Measurements from ENCODE around the gene S100A10.
A peak's percentile ranks its signal among the peaks of the same experiment; 100 is the strongest.

The S100A10 gene

DNA sequence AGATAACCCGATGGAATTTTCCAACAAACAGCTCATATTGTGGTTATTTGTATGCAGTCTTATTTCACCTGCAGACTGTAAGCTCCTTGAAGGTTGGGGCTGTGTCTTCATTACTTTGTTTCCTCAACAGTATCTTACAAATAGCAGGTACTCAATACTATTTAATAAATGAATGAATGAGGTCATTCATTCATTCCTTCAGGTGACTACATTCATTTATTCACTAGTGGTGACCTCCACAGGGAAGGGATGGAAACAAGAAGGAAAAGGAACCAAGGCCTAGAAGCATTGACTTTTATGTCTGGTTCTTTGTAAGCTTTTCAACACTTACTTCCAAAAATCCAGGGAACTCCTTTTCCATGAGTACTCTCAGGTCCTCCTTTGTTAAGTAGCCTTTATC lies 7.9 kb downstream of the S100A10 start:
- DNase-seq, result no peak

- DNase-seq, result no peak
These were observed 8.4 kb downstream of the S100A10 start for GRCh38 chr1:151985270-151985669.

DNA sequence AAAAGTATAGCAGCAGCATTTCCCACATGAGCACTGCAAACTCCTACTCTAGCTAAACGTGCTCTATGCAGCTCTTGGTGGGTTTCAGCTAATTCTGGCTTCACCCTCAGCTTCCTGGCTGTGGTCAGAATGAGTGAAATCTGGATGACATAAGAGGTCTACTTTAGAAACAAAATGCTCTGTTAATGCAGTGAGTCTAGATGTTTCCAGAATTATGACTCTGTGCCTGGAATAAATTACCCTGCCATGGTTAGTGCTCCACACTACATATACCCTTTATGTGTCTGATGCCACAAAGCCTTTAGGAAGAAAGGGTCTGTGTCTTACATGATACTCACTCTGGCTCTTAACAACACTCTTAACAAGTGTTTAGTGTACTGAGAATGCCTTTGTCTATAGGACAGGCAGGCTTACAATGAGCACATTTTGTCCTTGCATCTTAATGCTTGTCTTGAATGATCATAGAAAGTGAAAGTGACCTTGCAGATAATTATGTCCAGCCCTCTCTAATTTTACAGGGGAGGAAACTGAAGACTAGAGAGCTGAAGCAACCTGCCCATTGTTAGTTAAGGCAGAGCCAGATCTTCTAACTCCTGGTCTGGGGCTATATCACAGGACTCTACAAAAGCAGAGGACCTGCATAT lies 9.2 kb downstream of the S100A10 start:
- DNase-seq, result no peak

DNA sequence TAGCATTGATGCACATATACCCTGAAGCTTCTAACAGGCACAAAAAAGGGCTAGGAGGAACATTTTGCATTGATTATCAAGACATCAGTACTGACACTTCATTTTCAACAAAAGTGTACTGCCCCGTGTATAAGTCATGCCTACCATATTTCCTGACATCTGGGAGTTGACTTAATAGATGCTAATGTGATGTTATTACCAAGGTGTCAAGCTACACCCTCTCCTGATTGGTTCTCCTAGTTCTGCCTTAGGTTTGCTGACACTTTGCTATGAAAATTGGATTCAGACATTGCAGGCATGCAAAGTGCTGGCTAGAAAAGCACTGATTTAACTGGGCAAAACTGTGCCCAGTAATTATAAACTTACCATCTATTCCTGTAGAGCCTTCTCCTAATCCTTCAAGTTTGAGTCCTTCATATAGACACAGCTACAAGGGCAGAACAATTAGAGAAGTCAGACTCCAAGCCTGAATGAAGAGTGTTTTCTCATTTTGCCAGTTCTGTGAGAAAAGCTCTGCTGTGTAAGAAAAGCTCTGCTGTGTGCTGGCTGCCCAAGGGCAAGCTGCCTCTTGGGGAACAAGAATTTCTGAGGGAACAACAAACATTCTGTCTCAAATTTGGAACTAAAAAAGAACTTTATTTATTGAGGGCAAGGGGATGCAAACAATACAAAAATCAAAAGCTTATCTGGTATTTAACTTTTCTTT lies 11.2 kb downstream of the S100A10 start:
- no peak for DNase-seq

GRCh38 chr1:151981178-151981525 lies 12.5 kb downstream of the S100A10 start:
- DNase-seq, result no peak

- no peak for DNase-seq
These were observed 13.1 kb downstream of the S100A10 start for GRCh38 chr1:151980287-151981177.

DNA sequence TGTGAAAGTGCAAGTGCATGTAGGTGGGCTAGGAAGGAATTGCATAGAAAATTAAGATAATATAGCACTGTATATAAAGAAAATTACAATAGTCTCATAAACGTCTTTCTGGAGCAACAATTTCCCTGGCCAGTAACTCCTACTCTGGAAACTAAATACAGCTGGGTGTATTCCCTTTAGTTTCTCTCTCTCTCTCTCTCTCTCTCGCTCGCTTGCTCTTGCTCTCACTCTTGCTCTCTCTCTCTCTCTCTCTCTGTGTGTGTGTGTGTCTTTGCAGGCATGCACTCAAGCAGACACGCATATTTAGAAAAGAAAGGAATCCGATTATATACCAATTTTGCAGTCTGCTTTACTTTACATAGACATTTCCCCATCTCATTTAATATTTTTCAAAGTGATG lies 14.7 kb downstream of the S100A10 start:
- no peak for DNase-seq

DNA sequence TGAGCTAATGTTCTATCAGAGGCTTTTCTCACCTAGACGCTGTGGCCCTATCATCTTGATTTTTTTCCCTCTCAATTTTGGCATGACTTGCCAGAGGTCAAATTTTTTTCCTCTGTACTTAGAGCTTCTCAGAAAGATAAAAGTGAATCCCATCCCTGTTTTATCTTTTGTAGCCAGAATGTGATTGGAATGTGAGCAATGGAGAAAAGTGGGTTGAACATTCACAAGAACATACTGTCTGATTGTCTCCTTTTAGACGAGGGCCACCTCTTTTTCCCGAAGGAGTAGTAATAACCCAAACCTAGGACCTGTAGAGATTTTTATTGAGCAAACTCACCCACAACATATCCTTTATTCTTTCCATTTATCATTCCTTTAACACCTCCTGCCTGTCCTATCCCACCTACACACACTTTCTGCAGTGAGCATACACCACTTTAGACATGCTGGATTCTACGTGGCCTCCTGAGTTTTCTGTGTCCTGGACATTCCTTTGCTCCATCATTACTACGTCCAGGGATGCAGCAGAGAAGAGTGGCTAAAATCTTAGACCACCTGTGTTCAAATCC lies 15.9 kb downstream of the S100A10 start:
- DNase-seq, result no peak

GRCh38 chr1:151976858-151977257 lies 16.8 kb downstream of the S100A10 start:
- no peak for DNase-seq

- no peak for DNase-seq
These were observed 17.7 kb downstream of the S100A10 start for GRCh38 chr1:151976015-151976343.

- DNase-seq, result no peak
These were observed 18.2 kb downstream of the S100A10 start for GRCh38 chr1:151975311-151976014.

GRCh38 chr1:151972542-151973248 lies 21.0 kb downstream of the S100A10 start:
- no peak for DNase-seq

GRCh38 chr1:151970626-151971025 lies 23.0 kb downstream of the S100A10 start:
- no peak for DNase-seq

- no peak for DNase-seq
These were observed 23.5 kb downstream of the S100A10 start for GRCh38 chr1:151970128-151970527.

GRCh38 chr1:151968791-151969399 lies 24.8 kb downstream of the S100A10 start:
- DNase-seq, result no peak

- DNase-seq, result peak; percentile 28
These were observed 25.6 kb downstream of the S100A10 start for GRCh38 chr1:151968058-151968457.

DNA sequence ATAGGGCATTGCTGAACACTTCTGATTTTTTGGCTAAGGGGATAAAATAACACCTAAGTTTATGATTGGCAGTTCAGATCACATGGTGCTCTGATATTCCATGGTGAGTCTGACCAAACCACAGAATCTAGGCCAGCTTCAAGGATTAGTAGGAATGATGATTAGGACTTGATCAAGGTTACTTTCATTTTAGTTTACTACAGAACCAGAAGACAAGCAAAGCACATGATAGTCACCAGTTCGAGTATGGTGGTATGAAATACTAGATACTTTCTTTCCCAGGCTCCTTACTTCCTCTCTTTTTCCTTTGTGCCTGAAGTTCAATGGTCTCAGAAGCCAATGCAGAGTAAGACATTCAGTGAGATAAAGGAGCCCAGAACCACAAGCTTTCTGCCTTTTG lies 26.6 kb downstream of the S100A10 start:
- no peak for DNase-seq

DNA sequence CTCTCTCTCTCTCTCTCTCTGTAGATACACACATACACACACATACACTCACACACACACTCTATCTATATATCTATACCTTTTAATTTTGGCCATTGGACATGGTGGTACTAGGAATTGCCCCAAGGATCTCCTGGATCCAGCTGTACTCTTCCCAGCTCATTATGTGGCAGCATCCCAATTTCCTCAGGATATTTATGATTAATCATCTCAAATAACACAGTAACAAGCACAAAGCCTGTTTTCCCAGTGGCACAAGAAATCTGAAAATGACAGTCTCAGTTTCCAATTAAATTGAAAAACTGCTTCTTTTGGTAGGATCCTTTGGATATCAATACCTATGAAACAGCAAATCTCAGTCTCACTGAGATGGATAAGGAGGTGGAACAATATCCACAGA lies 27.6 kb downstream of the S100A10 start:
- no peak for DNase-seq

- DNase-seq, result no peak
These were observed 29.1 kb downstream of the S100A10 start for GRCh38 chr1:151964510-151964909.

GRCh38 chr1:151963288-151963687 lies 30.4 kb downstream of the S100A10 start:
- no peak for DNase-seq

GRCh38 chr1:151961833-151962232 lies 31.8 kb downstream of the S100A10 start:
- no peak for DNase-seq
